ENCODE data around the gene FGF9. TPM values are rescaled to one million over a fixed set of nuclear protein-coding genes. Genes with fewer than 3 reads are reported as not detected.

Gene FGF9
- polyA plus RNA-seq, 2 of the 4 experiments (the other 2 are of a cell fraction), result not detected

DNA sequence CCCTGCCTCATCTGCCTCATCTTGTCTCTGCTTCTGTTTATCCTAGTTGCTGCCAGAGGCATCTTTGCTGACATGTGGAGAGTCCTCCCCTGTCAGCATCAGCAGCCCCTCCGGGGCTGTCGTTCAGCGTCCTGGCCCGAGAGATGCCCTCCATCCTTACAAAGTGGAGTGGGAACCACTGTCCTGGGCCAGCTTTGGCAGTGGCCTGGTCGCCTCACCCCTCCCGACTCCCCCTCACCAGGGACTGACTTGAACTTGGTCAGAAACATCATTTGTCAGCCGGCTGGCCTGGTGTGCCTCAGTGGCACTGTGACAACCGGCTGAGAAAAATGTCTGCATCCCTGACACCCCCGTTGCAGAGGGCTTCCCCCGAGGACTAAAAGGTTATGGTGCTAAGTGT, 20.6 kb downstream of the FGF9 start:
- no peak overlapping the region for H3K27ac ChIP-seq
- ChIA-PET POLR2A (interaction anchor here (0.7 kb wide), 1 partner anchor 98 kb away, joined by 5 read pairs; no protein-coding TSS in a partner anchor), CTCF (no interaction called here)
- no peak overlapping the region for H3K4me3 ChIP-seq
- DNase-seq (ENCODE audit: low read depth in 1 of 2, low spot score in 1 of 2), result no peak
- ATAC-seq, result no peak
- TF ChIP-seq NFE2L2 (conservative IDR thresholded peaks at IDR 0.05; ENCODE audit: low read length) (no peak), RAD21 (conservative IDR thresholded peaks at IDR 0.05 in 1 of 2, IDR thresholded peaks at IDR 0.05 in 1 of 2) (no peak), CHD4 (IDR thresholded peaks at IDR 0.05; ENCODE audit: borderline replicate concordance) (no peak), CBX2 (IDR thresholded peaks at IDR 0.05; ENCODE audit: borderline replicate concordance, low read depth) (no peak), POLR2A (IDR thresholded peaks at IDR 0.05; ENCODE audit: low read length) (no peak)
- TF ChIP-seq, protein P1, sequence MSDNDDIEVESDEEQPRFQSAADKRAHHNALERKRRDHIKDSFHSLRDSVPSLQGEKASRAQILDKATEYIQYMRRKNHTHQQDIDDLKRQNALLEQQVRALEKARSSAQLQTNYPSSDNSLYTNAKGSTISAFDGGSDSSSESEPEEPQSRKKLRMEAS (IDR thresholded peaks at IDR 0.05), result no peak
- H3K4me1 ChIP-seq, result no peaks in the 10 kb centered on the region
- WGBS (ENCODE audit: missing lambda C conversion rate), result 19% methylated on average over 5 of the region's 10 CpGs
- no peak for FAIRE-seq
- no peaks in the 10 kb centered on the region for H3K9me3 ChIP-seq
- no peak overlapping the region for H3K4me2 ChIP-seq

DNA sequence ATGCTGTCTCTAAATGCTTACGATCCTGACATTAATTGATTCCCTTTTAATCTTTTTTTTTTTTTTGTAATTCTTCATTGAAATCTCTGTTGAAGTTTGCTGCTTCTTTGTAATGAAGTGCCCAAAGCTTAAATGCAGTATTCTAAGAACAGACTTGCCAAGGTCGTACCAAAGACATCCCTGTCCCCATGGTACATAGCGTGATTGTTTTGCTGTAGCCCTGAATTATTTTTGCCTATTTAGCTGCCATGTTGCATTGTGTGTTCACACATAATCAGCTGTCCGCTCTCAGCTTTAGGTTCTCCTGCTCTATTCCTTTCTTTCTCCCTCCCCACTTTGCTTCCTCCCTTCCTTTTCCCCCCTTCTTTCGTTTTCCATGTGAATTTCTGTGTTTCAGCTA, 21.1 kb downstream of the FGF9 start:
- WGBS (ENCODE audit: missing lambda C conversion rate), result 24% methylated on average over 5 of the region's 5 CpGs
- Histone ChIP-seq H3K9me3 (no peaks in the 10 kb centered on the region), H3K4me2 (no peak overlapping the region), H3K27ac (no peak overlapping the region), H3K4me1 (no peaks in the 10 kb centered on the region), H3K4me3 (no peak overlapping the region)
- FAIRE-seq (no peak), DNase-seq (ENCODE audit: low read depth in 1 of 2, low spot score in 1 of 2) (no peak), ATAC-seq (no peak)
- TF ChIP-seq ATOH8 (CRISPR knock-in tag; IDR thresholded peaks at IDR 0.05; ENCODE audit: low read depth), result no peak
- no peak for TF ChIP-seq HOXB5 (CRISPR knock-in tag; IDR thresholded peaks at IDR 0.05)
- TF ChIP-seq, protein P2, sequence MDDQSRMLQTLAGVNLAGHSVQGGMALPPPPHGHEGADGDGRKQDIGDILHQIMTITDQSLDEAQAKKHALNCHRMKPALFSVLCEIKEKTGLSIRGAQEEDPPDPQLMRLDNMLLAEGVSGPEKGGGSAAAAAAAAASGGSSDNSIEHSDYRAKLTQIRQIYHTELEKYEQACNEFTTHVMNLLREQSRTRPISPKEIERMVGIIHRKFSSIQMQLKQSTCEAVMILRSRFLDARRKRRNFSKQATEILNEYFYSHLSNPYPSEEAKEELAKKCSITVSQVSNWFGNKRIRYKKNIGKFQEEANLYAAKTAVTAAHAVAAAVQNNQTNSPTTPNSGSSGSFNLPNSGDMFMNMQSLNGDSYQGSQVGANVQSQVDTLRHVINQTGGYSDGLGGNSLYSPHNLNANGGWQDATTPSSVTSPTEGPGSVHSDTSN (IDR thresholded peaks at IDR 0.05), result no peak
- TF ChIP-seq, protein P3, sequence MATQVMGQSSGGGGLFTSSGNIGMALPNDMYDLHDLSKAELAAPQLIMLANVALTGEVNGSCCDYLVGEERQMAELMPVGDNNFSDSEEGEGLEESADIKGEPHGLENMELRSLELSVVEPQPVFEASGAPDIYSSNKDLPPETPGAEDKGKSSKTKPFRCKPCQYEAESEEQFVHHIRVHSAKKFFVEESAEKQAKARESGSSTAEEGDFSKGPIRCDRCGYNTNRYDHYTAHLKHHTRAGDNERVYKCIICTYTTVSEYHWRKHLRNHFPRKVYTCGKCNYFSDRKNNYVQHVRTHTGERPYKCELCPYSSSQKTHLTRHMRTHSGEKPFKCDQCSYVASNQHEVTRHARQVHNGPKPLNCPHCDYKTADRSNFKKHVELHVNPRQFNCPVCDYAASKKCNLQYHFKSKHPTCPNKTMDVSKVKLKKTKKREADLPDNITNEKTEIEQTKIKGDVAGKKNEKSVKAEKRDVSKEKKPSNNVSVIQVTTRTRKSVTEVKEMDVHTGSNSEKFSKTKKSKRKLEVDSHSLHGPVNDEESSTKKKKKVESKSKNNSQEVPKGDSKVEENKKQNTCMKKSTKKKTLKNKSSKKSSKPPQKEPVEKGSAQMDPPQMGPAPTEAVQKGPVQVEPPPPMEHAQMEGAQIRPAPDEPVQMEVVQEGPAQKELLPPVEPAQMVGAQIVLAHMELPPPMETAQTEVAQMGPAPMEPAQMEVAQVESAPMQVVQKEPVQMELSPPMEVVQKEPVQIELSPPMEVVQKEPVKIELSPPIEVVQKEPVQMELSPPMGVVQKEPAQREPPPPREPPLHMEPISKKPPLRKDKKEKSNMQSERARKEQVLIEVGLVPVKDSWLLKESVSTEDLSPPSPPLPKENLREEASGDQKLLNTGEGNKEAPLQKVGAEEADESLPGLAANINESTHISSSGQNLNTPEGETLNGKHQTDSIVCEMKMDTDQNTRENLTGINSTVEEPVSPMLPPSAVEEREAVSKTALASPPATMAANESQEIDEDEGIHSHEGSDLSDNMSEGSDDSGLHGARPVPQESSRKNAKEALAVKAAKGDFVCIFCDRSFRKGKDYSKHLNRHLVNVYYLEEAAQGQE (IDR thresholded peaks at IDR 0.05), result no peak
- no peak for TF ChIP-seq HOXA7 (CRISPR knock-in tag; IDR thresholded peaks at IDR 0.05)
- no peak for TF ChIP-seq HOXB13 (CRISPR knock-in tag; IDR thresholded peaks at IDR 0.05; ENCODE audit: low read depth)
- no peak for TF ChIP-seq BHLHE40 (IDR thresholded peaks at IDR 0.05; ENCODE audit: low read depth, low read length)
- TF ChIP-seq USF2 (IDR thresholded peaks at IDR 0.05), result no peak
- TF ChIP-seq FOSL2 (IDR thresholded peaks at IDR 0.05), result no peak
- TF ChIP-seq FOSL2 (CRISPR knock-in tag; IDR thresholded peaks at IDR 0.05), result no peak
- ChIA-PET POLR2A (interaction anchor here (0.7 kb wide), 1 partner anchor 97 kb away, joined by 5 read pairs; no protein-coding TSS in a partner anchor), CTCF (no interaction called here)

DNA sequence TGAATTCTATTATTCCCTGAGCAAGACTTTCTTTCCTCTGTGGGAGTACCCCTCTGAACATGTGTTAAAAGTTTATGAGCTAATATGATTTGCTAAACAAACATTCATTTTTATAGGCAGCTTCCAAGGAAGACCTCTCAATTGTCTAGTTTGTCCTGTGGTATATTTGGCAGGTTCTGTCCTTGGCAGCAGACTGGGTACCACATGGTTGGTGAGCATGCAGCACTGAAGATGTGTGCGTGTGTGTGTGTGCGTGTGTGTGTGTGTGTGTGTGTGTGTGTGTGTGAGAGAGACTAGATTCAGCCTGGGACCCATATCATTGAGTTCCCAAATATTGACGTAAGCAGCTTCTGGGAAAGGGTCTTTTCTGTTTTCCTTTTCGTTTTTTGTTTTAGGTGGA, 24.0 kb downstream of the FGF9 start:
- WGBS (ENCODE audit: missing lambda C conversion rate), result 54% methylated on average over 4 of the region's 4 CpGs
- Histone ChIP-seq H3K27ac (no peak overlapping the region), H3K4me3 (no peak overlapping the region), H3K9me3 (no peaks in the 10 kb centered on the region), H3K4me2 (no peak overlapping the region), H3K4me1 (no peaks in the 10 kb centered on the region)
- FAIRE-seq (no peak), ATAC-seq (no peak), DNase-seq (ENCODE audit: low read depth in 1 of 2, low spot score in 1 of 2) (no peak)
- ChIA-PET CTCF (no interaction called here), POLR2A (no interaction called here)
- TF ChIP-seq BCL3 (IDR thresholded peaks at IDR 0.05) (no peak), HEYL (CRISPR knock-in tag; IDR thresholded peaks at IDR 0.05) (no peak)
- TF ChIP-seq, protein P3 (IDR thresholded peaks at IDR 0.05), result no peak
- TF ChIP-seq, protein P4, sequence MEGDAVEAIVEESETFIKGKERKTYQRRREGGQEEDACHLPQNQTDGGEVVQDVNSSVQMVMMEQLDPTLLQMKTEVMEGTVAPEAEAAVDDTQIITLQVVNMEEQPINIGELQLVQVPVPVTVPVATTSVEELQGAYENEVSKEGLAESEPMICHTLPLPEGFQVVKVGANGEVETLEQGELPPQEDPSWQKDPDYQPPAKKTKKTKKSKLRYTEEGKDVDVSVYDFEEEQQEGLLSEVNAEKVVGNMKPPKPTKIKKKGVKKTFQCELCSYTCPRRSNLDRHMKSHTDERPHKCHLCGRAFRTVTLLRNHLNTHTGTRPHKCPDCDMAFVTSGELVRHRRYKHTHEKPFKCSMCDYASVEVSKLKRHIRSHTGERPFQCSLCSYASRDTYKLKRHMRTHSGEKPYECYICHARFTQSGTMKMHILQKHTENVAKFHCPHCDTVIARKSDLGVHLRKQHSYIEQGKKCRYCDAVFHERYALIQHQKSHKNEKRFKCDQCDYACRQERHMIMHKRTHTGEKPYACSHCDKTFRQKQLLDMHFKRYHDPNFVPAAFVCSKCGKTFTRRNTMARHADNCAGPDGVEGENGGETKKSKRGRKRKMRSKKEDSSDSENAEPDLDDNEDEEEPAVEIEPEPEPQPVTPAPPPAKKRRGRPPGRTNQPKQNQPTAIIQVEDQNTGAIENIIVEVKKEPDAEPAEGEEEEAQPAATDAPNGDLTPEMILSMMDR (IDR thresholded peaks at IDR 0.05), result no peak

Measured in A549 (cell line).